GM18867 (cell line): ENCODE results near the gene HTR1A.
A peak's percentile ranks its signal among the peaks of the same experiment; 100 is the strongest.

Experiments
- ATAC-seq: cut with Tn5 transposase; IDR thresholded peaks from one replicate; pipeline ENCODE4 v1.9.1; 2021; ENCODE audit warnings: mild to moderate bottlenecking, moderate library complexity; ENCODE audit not compliant: unreplicated experiment

The HTR1A gene

DNA sequence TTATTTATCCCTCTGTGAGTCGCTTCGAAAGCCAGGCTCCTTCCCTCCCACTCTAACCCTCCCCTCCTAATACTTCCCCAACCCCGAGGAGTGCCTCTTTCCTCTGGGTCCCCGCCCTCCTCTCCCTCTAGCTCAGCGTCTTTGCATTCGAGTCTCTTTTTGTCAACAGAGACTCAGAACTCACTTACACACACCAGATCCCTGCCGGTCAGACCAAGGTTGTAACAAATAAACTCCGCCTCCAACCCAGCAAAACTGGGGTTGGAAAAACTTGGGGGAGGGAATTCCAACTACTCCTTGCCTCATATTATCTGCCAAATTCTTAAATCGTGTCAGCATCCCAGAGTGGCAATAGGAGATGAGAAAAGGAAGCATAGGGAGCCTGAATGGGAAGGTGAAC lies at the start of gene HTR1A:
Gene HTR1A, minus strand, starts transcription at position 167 of the 400 bp plus-strand sequence. CDS start 726 bp downstream, outside the sequence.
- no peak for ATAC-seq

DNA sequence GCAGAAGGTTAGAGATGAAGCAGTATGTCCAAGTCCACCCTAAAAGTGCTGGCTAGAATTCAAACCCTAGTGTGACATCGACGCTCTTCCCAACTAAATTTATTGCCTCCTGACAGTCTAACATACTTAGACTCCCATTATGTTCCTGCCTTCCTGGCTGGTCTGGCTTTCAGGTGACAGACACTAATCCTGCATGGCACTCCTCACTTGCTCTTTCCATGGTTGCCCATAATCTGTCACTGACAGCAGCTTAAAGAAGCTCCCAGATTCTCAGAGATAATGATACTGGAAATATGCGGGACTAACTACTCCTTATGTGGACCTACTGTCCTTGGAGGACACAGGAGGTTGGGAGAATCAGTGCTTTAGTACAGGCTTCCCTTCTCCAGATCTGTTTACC lies 41.7 kb upstream of the HTR1A start:
- ATAC-seq: no peak

DNA sequence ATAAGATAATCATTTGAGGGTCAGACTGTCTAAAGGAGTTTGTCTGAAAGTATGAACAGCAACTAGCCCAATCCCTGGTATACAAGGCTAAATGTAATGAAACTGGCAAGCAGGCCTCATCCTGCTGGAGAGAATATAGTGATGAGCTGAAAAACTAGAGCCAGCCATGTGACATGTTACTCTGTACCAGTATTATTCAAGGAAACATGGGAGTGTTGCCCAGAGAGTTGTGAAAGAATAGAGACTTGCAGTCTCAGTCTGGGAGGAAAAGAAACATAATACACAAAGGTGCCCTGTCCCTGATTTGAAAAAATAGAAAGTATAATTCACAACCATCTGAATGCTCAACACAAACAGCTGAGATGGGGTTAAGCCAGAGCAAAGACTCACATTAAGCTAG lies 37.9 kb upstream of the HTR1A start:
- ATAC-seq: no peak

DNA sequence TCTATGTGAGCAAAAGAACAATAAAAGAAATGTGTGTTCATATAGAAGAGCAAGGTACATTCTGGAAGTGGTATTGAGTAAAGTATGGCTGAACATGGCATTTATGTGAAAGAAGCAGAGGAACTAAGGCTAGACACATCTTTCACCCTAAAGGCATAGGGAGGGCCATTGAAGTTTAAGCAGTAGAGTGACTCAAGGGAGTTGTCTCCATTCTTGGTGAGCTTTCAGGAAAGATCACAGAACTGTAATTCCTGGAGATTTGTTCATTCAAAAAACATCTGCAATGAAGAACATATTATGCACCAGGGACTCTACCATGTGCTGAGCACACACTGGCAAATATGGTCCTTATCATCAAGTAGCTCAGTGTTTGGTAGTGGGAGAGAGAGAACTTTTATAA lies 24.8 kb upstream of the HTR1A start:
- no peak for ATAC-seq

DNA sequence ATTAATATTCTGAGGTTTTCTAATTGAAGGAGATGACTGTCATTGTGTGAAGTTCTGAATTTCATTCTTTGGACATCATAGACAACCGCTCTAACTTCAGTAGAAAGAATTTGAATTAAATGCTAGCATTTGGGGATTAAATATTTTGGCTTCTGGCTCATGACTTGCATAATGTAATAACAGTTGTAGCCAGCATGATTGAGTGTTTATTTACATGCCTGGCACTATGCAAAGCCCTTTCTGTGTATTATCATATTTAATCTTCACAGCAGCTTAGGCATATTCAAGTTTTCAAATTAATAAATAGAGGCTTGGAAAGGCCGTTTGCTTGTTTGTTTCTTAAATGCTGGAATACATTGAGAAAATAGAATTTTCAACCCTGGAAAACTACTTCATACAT lies 19.6 kb upstream of the HTR1A start:
- ATAC-seq: no peak

DNA sequence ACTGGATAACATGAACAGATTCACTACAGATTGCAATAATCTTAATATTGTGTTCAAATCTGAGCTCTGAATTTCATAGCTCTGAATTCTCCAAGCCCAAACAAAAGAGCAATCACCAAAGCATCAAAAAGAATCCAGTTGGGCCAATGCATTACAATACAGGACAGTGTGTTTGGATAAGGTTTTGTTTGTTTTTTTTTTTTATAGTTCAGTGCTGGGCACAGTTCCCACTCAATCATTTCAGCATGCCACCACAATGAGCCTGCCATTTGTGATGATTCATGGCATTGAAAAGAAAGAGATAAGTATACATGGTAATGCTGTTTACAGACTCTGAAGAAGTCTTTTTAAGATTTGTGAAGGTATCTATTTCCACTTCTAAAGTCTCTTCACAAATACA lies 1.7 kb upstream of the HTR1A start:
- ATAC-seq: no peak

DNA sequence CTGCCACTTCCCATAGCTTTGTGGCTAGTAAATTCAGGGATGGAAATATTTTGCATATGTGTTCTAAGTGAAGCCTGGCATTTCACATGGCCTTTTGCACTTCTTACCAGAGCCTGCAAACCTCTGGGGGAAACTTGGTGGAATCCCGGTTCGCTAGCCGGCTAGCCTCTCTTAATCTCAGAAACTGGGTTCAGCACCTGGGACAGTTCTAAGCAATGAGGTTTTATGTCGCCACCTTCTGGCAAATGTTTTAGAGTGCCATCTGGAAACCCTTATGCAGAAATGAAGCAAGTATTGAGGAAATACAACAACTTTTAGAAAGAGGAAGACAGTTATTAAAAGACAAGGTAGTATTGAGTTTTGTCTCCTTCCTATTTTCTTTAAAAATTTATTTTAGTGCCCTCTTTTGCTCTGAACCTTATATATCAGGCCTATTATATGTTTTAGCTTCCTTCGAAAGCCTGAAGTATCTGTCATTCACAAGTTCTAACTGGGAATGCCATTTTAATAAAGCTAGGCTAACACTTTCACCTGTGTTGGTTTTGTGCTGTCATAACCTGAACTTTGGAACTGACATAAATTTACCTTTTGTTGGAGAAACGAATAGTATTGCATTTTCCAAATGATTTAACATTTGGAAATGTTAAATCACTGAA lies 963 bp upstream of the HTR1A start:
- peak; percentile 92 for ATAC-seq

DNA sequence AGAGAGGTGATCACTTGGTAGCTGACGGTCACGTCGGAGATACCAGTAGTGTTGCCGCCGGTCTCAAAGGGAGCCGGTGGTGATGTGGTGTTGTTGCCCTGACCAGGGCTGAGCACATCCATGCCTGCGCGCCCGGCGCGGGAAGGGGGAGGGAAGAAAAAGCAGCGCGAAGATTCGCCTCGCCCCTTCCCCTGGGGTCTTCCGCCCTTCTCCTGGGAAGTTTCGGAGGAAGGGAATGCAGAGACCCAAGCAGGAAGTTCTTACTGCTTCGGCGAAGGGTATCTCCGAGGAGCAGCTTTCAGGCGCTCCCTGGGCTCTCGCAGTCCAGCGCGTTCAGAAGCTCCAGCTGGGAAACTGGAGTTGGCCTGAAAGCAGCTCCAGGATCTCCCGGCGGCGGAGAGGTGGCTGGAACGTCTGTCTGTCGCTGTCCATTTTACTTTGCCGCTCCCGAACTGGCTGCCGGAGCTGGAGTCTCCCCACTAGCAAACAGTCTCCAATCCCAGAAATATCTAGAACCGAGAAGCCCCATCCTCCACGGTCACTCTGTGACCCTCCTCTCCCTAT lies 565 bp downstream of the HTR1A start:
- no peak for ATAC-seq

DNA sequence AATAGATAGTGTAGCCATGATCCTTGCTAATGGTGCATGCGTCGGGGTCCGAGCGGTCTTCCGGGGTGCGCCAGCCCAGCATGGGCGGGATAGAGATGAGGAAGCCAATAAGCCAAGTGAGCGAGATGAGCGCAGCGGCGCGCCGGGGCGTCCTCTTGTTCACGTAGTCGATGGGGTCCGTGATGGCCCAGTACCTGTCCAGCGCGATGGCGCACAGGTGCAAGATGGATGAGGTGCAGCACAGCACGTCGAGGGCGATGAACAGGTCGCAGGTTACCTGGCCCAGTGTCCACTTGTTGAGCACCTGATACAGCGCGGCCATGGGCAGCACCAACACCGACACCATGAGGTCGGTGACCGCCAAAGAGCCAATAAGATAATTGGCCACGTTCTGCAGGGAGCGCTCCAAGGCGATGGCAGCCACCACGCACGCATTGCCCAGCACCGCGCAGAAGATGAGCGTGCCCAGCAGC lies 1.1 kb downstream of the HTR1A start:
- ATAC-seq: no peak

DNA sequence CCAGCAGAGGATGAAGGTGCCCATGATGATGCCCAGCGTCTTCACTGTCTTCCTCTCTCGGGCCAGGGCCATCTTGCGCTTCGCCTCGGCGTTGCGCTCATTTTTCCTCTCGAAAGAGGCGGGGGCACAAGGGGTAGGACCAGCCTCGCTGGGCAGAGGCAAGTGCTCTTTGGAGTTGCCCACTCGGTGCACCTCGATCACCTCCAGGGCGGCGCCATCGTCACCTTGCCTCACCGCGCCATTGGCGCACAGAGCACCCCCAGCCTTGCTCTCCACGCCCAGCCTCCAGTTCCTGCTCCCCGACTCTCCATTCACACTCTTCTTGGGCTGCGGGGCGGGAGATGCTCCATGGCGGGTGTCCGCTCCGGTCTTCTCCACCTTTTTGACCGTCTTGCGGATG lies 1.6 kb downstream of the HTR1A start:
- ATAC-seq: no peak

DNA sequence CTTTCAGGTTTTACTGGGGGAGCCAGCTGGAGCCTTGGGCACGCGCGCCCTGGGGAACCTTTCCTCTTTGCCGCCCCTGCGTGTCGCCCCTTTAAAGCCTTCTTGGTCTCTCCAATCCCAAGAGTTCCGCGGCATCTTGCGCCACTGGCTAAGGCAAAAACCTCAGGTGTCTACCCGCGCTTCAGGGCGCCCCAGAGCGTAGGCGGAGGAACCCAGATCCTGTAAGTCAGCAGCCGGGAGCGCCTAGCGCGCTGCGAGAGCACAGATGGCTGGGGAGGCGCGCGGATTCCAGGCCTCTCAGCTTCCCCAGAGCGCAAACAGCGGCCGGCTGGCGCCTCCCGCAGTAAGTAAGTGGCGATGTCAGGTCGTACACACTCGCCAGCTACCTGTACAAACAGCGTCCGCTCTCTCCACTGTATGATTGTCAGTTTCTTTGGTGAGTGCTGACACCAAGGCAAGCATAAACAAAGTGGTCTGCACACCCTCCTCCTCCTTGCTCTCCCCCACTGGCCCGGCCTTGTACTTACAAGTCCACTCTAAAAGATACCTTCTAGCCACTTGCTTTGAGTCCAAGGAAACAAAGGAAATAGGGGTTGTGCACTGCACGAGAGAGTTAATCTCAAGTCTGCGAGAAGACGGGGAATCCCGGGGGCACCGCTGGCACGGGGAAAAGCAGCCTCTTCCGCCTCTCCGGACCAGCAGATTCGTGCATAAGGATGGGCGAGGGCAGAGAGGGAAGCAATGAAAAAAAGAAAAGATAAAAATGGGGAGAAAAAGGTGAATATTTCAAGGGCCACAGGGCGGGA lies 2.9 kb downstream of the HTR1A start:
- ATAC-seq: no peak

DNA sequence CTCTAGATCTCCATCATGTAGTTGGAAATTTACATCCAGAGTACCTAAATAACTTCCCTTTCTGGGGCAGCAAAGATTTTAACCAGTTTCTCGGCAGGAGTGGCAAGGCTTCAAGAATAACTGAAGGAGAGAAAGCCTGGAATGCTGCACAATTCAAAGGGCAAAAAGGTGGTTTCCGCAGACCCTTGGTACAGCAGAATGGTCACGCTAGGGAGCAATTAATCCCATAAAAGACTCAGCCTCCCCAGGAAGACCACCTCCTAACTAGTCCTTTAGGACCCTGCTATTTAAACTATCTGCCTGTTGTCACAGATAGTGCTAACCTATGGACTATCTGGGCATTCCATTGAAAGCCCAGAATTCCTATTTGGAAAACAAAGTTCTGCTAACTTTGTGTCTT lies 3.6 kb downstream of the HTR1A start:
- no peak for ATAC-seq

DNA sequence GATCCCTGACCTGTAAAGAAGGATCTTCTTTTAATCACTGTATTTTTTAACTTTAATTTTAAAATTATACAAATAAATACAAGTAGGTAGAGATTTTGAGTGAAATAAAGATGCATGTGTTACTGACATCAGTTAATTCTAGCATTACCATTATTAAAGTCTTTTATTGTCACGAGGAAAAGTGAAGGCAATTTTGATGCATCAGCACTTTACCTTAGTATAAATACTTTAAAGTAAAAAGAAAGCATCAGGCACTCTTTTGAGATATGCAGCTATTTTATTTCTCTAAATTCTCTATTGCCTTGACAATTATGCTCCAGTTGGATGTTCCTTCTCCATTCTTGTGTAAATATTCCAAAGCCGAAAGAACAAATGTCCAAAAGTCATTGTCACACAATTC lies 4.6 kb downstream of the HTR1A start:
- ATAC-seq: no peak

DNA sequence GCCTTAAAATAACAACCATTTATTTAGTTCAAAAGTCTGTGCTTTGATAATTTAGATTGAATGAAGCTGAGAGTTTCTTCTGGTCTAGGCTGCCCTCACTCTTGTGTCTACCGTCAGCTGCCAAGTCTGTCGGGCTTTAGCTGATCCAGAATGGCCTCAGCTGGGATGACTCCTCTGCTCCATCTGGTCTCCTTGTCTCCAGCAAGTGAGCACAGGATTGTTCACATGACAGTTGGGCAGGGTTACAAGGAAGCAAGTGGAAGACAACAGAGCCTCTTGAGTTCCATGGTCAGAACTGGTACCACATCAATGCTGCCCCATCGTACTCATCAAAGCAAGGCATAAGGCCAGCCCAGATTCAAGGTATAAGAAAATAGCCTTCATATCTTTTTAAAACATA lies 9.0 kb downstream of the HTR1A start:
- no peak for ATAC-seq

DNA sequence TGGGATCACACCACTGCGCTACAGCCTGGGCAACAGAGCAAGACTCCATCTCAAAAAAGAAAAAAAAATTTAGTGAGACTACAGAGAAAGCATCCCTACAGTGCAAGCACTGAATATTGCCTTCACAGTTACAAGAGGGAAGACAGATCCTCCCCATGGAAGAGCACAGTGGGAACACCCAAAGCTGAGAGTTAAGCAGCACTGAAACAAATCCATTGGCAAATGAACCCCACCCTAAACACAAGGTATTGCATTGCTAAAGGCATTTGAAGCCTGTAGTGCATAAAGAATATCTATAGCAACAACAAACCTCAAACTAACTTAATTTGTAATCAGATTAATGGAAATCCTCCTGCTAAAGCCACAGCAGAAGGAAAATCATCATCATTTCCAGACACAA lies 27.1 kb downstream of the HTR1A start:
- ATAC-seq: no peak

DNA sequence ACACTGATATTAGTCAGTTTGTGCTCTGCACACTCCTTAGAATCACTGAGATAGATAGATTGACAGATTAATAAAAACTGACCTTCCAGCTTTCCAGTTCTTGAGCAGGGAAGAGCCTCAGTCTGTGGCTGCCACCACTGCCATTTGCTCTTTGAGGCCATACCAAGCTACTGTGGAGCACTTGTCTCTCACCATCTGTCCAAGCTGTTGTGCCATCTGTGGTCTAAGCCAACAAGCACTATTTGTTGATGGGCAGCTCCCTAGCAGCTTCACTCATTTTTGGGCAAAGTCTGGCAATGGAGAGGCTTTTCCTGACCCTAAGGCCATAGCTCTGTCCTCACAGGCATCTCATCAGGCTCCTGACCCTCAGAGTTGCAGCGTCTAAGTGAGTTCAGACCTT lies 30.4 kb downstream of the HTR1A start:
- ATAC-seq: no peak

DNA sequence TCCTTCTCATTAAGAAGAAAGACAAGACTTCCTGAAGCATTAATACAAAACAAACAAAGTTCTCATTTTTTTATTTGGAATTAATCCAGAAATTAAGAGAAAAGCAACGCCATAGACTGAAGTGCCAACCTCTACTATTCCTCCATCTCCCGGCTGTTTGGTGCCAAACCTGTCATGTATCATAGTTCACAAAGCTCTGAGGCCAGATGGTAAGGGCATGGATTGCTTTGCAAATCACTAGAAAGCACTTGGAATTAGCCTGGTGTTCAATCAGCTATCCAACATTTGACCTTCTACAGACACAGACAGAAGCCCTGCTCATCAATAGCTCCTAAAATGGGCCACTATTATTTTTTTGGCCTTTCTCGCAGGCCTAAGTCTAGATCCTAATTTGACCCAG lies 33.8 kb downstream of the HTR1A start:
- no peak for ATAC-seq

DNA sequence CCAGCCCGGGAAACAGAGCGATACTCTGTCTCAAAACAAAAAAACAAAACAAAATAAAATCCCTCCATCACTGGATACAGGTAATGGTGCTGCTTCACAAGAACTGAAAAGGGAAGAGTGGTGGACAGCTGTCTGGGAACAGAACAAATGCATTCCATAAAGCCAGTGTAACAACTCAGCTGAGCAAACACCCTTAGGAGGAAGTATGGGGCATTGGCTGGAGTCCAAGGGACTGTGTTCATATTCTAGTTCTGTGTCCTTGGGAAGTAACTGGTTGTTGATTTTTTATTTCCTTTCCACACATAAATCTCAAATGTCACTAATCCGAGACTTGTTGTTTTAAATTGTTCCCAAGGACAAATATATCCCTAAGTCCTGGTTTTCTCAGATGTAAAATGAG lies 38.3 kb downstream of the HTR1A start:
- no peak for ATAC-seq

DNA sequence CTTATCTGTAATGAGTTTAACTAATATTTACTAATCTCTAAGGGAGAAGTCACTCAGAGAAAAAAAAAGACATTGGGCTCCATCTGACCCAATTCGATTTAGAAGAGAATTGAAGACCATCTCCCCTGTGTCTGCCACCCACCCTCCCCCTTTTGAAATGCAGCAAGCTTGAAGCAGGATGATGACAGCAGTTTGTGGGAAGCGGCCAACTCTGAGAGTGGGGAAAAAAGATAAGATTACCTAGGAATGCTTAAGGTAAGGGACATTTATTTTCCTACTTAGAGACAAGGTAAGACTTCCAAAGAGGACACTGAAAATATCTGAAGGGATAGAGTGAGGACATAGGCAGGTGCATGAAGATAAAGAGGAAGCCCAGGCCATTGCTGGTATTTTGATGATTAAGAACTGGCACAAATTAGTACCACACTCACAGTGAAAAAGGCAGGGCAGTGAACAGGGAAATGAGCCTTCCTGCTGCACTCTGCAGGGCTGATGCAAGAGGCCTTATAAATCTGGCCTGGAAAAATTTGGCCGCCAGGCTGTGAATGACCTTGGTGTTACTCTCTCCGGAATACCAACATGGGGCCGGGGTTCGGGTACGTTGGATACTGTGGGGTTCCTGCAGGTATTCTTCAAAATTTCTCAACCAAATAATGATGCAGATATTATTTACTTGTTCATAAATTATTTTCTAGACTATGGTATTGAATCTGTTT lies 42.3 kb downstream of the HTR1A start:
- no peak for ATAC-seq

DNA sequence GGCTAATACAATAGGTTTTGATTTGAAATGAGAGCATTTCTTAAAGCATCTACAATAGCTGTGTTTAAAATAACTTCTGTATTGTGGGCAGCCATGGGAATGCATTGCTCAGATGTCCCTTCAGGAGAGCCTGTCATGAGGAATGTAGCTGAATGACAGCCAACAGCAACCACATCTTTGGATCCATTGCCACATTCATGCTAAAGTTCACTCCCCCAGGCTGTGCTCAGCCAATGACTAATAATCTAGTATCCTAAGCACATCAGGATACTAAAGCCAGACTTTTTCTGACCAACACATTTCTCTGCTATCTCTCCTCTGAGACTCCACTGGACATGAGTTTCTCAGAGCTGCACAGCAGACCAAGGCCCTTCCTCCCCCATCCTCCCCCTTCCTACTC lies 45.5 kb downstream of the HTR1A start:
- no peak for ATAC-seq

DNA sequence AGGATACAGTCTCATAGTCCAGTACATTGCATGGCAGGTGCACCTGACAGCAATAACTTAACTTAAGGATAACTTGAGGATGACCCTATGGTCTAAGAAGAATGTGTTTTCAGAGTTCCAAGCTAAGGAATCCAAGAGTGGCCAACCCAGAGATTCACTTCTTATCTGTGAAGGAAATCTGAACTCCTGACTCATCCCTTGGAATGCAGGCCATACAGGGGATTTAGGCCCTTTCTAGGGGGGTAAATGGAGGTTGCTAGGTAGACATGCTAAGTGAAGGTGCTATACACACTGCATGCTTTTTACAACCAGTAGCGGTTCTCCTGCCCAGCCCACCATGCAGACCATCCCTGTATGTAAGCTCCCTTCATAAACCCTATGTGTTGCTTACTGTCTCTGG lies 50.4 kb downstream of the HTR1A start:
- no peak for ATAC-seq
